GM18502 (cell line): ENCODE data around the gene ANKS3.

Source experiments
- ATAC-seq: cut with Tn5 transposase; IDR thresholded peaks from one replicate; pipeline ENCODE4 v1.9.1; 2021; ENCODE audit warnings: mild to moderate bottlenecking; ENCODE audit not compliant: unreplicated experiment, poor library complexity

Gene ANKS3, protein sequence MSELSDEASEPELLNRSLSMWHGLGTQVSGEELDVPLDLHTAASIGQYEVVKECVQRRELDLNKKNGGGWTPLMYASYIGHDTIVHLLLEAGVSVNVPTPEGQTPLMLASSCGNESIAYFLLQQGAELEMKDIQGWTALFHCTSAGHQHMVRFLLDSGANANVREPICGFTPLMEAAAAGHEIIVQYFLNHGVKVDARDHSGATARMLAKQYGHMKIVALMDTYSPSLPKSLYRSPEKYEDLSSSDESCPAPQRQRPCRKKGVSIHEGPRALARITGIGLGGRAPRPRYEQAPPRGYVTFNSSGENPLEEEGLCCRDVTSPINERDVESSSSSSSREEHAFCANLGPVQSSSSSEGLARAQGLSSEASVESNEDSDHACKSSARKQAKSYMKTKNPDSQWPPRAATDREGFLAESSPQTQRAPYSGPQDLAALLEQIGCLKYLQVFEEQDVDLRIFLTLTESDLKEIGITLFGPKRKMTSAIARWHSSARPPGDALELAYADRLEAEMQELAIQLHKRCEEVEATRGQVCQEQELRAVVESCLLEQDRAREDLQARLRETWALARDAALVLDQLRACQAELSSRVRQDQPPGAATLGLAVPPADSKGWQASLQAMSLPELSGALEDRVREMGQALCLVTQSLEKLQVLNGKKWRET

DNA sequence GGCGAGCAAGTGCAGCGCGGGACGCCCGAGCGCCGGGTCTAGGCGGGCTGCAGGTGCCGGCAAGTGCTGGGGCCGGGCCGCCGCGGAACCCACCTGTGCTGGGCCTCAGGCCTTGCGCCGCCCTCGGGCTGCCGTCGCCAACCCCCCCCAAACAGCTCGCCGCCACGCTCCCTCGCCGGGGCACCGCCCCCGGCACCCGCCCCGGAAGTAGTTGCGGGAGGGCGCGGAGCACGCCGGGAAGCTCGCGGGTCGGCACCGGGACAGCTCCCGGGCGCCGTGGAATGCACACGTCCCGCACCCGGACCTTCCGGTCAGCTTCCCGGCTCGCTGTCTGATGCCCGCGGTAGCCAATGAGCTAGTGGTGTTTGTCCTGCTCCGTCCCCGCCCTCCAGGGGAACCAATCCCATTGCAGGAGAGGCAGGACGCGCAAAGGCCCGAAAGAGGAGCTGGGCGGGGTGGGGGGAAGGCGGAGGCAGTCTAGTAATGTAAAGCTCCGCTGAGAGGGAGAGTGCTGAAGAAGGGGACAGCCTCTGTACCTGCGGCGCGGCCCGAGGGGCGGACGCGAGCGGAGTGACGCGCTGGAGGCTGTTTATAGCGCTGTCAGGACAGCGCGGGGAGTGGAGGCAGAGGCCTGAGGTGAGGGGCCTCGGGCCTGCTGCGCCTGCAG, at the start of gene ANKS3, which contains the start of gene DNAAF8:
TSS of gene ANKS3 (minus strand) at position 209 of the 667 bp plus-strand sequence. CDS start 4,122 bp downstream, outside the sequence.
TSS of gene DNAAF8 (plus strand) at position 475 of the 667 bp plus-strand sequence. CDS start 1,978 bp downstream, outside the sequence.
- ATAC-seq: peak; percentile 85

DNA sequence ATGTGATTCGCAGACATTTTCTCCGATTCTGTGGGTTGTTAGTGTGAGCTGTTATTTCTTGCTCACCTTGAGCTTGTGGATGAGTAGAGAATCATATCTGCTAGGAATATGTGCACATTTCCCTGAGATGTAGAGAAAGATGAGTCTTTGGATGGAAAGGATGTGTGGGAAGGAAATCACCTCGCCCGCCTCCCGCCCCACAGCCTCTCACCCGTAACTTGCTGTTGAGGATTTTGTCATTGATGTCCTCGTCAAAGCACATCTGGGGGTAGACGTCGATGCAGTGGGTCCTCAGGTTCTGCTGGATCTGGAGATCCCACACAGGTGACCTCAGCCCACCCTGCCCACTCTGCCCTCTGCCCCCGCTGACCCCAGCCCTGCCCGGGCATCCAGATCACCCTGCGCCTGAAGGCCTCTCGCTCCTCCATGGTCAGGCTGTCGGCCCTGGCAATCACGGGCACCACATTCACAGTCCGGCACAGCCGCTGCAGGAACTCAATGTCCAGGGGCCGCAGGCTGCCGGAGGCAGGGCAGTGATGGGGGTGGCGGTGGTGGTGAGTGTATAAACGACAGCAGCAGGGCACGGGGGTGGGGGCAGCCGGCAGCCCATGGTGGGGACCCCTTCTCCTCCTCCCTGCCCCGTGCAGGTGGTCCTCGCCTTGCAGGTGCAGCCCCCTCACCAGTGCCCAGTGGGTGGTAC, 49.3 kb upstream of the ANKS3 start:
- no peak for ATAC-seq

DNA sequence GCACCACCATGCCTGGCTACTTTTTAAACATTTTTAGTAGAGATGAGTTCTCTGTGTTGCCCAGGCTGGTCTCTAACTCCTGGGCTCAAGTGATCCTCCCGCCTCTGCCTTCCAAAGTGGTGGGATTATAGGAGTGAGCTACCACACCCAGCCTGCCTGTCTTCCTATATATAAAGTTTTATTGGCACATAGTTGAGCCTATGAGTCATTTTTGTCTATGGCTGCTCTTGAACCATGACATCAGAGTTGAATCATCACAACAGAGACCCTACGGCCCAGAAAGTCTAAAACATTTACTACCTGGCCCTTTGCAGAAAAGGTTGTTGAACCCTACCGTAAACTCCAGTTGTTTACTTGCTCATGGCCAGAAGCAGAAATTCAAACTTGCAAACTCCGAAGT, 46.2 kb upstream of the ANKS3 start:
- ATAC-seq: no peak

DNA sequence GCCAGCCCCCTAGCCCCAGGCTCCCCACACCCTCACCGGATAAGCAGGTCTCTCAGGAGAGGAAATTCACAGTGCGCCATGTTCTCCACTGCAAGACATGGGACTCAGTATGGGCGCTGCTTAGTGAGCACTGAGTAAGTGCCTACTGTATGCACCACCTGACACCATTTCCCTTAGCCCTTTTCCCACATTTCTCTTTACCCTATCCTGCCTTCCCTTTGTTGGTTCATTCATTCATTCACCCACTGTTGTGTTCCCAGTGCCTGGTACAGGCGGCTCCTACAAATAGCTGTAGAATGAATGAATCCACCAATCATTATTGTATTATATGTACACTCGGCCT, 44.0 kb upstream of the ANKS3 start:
- ATAC-seq: no peak

DNA sequence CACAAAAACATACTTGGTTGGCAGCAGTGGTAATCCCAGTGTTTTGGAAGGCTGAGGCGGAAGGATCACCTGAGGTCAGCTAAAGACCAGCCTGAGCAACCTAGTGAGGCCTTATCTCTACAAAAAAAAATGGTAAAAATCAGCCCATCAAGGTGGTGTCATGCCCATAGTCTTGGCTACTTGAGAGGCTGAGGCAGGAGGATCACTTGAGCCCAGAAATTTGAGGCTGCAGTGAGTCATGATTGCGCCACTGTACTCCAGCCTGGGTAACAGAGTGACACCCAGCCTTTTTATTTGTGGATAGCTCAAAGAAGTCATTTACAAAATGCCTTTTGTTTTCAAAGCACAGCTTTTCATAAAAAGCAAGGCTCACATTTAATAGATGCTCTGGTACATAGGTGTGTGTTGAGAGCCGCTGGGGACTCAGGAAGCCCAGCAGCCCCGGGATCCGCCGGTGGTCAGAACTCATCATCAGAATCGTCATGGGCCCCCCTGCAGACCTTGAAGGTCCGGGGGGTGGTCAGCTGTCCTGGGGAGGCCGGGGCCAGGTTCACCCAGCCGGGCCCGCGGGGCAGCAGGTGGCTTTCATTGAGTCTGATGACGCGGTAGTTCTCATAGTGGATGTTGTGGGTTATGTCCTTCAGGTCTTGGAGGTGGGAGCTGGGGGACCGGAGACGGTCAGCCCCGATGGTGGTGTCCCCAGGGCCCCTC, 43.4 kb upstream of the ANKS3 start:
- ATAC-seq: no peak

DNA sequence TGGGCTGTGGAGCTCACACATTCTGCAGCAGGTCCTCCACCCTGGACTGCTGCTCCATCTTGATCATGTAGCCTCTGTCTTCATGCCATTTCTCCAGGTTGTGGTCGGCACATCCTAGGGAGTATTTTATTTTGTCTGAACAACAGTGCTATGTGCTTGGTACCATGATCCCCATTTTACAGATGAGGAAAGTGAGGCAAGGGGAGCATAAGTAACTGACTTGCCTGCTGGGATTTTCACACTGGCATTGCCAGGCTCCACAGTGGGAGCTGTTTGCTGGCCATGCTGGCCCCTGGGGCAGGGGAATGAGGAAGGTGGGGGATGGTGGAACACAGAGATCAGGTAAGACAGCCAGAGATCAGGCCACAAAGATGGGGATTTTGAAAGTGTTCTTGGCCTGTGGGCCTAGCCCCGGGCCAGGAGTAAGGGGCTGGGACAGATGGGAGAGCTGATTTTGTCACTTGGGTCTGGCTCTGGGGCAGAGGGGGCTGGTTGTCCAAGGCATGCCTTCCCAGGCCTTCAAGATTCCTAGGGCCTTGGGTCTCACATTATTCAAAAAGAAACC, 42.2 kb upstream of the ANKS3 start:
- no peak for ATAC-seq

DNA sequence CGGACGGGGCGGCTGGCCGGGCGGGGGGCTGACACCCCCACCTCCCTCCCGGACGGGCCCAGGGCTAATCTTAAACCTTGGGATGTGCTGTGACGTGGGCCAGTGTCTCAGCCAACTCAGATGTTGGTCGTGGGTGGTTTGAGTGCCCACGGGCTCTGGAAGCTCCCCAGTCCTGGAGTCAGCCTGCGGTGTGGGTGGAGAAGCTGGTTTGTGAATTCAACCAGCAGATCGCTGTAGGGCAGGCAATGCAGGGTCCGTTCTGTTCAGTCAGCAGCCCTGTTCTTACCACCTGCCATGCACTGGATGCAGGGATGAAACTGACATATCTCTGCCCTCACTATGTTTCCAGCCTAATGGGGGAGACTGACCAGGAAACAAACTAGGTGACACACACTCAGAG, 40.9 kb upstream of the ANKS3 start:
- no peak for ATAC-seq

DNA sequence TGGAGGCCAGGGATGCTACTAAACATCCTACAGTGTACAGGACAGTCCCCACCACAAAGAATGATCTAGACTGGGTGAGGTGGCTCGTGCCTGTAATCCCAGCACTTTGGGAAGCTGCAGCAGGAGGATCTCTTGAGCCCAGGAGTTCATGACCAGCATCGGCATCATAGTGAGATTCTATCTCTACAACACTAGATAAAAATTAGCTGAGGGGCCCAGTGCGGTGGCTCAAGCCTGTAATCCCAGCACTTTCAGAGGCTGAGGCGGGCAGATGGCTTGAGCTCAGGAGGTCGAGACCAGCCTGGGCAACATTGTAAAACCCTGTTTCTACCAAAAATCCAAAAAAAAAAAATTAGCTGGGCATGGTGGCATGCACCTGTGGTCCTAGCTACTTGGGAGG, 38.3 kb upstream of the ANKS3 start:
- no peak for ATAC-seq

DNA sequence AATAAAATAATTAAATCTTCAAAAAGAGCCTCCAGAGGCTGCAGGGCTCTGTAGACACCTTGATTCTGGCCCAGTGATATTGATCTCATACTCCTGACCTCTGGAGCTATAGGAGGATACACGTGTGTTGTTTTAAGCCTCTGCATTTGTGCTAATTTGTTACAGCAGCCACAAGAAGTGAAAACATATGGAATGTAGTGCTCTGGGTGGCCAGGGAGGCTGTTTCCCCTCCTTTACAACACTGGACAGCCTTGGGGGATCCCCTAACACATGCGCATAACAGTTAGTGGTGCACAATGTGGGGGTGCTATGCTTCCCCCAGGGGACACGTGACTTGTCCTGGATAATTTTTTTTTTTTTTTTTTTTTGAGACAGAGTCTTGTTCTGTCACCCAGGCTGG, 37.6 kb upstream of the ANKS3 start:
- no peak for ATAC-seq

DNA sequence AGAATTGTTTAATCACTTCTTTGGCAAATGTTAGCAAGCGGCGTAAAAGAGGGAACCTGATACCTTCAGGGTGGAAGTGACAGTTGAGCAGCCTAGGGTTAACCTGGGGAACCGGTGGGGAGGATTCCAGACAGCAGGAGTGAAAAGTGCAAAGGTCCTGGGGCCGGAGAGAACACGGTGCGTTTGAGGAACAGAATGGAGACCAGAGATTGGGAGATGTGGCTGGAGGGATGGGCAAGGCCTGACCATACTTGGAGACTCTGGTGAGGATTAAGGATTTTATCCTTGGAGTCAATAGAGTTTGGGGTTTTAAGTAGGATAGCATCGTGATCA, 35.2 kb upstream of the ANKS3 start:
- ATAC-seq: no peak

DNA sequence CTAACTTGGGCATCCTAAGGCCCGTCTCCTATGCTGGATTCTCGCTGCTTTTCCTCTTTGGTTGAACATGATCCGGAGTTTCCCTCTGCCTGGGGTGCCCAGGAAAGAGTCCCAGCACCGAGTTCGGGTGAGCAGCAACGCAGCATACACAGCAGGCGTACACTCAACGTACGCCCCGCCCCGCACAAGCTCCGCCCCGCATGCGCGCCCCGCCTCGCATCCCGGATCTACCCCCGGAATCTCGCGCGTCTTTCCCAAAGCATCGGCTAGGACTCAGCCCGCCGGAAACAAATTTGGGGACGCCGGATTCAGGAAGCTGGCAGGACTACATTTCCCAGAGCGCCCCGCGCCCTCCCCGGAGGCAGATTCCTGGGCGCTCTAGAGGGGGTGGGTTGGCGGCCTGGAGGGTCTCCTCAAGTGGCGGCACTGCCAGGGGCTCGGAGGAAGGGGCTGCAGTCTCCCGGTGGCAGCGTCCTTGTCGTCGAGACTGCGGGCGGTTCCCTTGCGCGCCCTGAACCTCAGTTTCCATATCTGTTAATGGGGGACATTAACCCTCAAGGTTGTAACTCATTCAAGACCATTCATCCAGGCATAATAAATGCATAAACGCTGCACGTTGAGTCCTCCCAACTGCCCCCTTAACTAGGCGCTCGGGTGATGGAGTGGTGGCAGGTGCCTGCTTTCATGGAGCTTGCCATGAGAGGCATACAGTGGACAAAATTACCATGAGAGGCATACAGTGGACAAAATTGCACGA, 34.7 kb upstream of the ANKS3 start:
- peak; percentile 69 for ATAC-seq

DNA sequence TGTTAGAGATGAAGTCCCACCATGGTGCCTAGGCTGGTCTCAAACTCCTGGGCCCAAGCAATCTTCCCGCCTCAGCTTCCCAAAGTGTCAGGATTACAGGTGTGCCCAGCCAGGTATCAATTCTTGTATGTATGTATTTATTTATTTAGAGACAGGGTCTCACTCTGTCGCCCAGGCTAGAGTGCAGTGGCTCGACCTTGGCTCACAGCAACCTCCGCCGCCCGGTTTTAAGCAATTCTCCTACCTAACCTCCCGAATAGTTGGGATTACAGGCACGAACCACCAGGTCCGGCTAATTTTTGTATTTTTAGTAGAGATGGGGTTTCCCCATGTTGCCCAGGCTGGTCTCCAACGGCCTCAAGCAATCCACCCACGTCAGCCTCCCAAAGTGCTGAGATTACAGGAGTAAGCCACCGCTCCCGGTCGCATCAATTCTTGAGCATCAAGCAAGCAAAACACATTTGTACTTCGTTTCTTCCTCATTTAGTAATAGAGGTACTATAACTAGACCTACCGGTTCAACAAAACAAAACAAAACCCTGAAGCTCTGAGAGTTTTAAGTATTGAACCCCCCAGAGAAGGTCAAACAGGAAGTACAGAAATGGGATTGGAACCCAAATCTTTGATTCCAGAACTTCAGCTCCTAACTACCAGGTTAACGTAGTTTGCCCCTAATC, 33.9 kb upstream of the ANKS3 start:
- peak; percentile 3 for ATAC-seq

DNA sequence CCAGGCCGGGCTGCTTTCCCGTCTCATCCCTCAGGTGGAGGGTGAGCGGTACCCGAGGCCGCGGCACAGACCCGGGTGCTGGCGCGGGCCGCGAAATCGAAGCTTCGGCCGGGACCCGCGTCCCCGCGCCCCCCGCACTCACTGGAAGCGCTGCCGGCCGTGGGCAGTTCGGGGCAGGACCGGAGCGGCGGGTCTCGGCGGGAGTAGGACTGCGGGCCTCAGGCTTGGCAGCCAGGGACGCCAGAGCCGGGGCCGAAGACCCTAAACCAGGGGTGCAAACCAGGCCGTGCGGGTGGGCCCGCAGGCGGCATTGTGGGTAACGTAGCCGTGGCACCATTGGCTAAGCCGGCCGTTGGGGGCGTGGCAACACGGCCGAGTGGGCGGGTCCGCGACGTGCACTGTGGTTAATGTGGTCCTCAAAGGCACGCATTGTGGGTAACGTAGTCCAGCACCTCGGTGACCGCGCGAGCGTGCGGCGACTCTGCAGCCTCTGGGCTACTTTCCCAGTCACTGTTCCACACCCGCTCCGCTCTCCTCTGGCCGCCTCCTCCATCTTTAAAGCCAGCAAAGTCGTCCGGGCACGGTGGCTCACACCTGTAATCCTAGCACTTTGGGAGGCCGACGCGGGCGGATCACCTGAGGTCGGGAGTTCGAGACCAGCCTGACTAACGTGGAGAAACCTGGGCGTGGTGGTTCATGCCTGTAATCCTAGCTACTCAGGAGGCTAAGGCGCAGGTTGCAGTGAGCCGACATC, 33.0 kb upstream of the ANKS3 start, which contains the start of gene ZNF500:
TSS of gene ZNF500 (minus strand) at position 288 of the 754 bp plus-strand sequence. CDS start 1,184 bp downstream, outside the sequence.
- peak; percentile 87 for ATAC-seq

DNA sequence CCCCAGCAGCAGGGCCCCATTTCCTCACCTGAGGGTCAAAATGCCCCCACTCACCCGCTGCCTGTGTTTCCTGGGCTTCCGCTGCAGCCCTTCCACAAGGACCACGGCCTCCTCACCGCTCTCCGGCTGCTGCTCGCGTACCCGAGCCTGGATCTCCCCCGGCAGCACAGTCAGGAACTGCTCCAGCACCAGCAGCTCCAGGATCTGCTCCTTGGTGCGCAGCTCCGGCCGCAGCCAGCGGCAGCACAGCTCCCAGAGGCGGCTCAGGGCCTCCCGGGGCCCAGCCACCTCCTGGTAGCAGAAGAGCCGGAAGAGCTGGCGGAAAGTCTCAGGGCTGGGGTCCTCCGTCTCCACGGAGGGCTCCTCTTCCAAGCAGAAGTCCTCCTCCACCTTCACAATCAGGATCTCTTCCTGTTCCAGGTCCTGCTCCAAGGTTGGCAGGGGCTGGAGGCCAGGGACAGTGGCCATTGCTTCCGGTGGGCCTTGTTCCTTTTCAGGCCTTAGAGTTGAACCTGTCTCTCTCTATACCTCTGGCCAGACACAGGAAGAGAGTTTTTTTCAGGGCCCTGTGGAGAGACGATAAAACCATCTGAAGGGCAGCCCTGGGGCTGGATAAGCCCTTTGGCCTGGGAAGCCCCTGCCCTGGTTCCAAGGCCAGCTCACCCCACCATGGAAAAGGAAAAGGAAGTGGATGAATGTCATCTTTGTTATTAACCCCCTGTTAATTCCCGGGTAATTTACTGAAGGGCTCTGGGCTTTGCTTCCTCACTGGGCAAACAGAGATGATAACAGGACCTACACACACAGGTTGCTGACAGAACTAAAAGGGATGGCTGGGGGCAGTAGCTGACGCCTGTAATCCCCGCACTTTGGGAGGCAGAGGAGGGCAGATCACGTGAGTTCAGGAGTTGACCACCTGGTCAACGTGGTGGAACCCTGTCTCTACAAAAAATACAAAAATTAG, 31.7 kb upstream of the ANKS3 start:
- no peak for ATAC-seq

DNA sequence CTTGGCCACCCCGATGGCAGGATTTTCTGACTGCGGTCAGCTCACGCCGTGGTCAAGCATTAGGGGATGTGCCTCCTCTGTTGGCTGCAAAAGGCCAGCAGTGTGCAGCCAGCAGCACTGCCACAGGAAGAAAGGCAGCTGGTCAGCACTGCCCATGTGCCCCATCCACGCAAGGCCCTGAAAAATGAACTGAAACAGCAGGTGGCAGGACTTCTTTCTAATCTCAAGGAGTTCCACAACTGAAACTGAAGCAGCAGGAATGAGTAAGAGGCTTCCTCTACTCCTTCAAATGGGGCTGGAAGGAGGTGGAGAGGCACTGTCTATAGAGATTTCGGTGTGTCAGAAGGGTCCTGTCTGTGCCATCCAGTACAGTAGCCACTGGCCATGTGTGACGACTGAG, 29.7 kb upstream of the ANKS3 start:
- ATAC-seq: no peak

DNA sequence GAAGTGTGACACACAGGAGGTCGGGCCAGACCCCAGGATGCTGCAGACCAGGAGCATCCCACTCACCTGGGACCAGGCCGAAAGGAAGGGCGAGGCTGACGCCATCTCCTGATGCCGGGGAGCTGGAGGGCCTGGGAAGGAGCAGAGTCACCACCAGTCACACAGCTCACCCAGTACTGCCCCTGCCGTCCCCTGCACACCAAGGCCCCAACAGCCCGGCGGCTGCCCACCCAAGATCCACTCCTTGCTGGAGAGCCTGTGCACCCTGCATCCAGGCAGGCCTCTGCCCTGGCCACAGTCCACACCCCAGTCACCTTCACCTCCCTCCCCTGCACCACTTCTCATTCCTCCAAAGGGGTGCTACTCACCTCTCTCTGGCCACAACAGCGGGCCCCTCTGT, 28.1 kb upstream of the ANKS3 start:
- ATAC-seq: no peak
